Liver (tissue), 9 donors: ENCODE measurements around the gene HSBP1. TPM values are rescaled to one million over a fixed set of nuclear protein-coding genes. Genes with fewer than 3 reads are reported as not detected.
A peak's percentile ranks its signal among the peaks of the same experiment; 100 is the strongest.

ENCODE experiments used
- DNase-seq: peaks from one replicate; pipeline ENCODE4 v3.0.0-alpha.2; 2017; ENCODE audit warnings: low spot score
- H3K27ac ChIP-seq, 2 donors: one replicate each; pipeline ENCODE4 v1.7.0; 2013; ENCODE audit warnings: inconsistent platforms in 2 of 2, low read length in 2 of 2, control low read depth in 1 of 2, low read depth in 1 of 2, mild to moderate bottlenecking in 1 of 2
- H3K27me3 ChIP-seq, 4 donors: one replicate each; pipeline versions ENCODE4 v1.6.1 to v1.7.0; 2013; ENCODE audit warnings: low read length in 3 of 4, inconsistent platforms in 1 of 4, mild to moderate bottlenecking in 1 of 4, moderate library complexity in 1 of 4; ENCODE audit not compliant: control insufficient read depth in 4 of 4, insufficient read depth in 4 of 4
- H3K36me3 ChIP-seq, 4 donors: one replicate each; pipeline versions ENCODE4 v1.6.1 to v1.7.0; 2013; ENCODE audit warnings: low read length in 3 of 4, mild to moderate bottlenecking in 3 of 4, low read depth in 1 of 4, moderate library complexity in 1 of 4; ENCODE audit not compliant: control insufficient read depth in 4 of 4, insufficient read depth in 3 of 4
- H3K4me1 ChIP-seq, 4 donors: one replicate each; pipeline versions ENCODE4 v1.6.1 to v1.7.0; 2013; ENCODE audit warnings: low read length in 3 of 4, mild to moderate bottlenecking in 3 of 4, moderate library complexity in 1 of 4; ENCODE audit not compliant: control insufficient read depth in 4 of 4, insufficient read depth in 4 of 4
- H3K4me3 ChIP-seq, 3 donors: one replicate each; pipeline versions ENCODE4 v1.6.1 to v1.7.0; 2013; ENCODE audit warnings: low read length in 3 of 3, control low read depth in 1 of 3, low read depth in 1 of 3, mild to moderate bottlenecking in 1 of 3
- H3K9ac ChIP-seq, 2 donors: one replicate each; pipeline ENCODE4 v1.7.0; 2013; ENCODE audit warnings: low read length in 2 of 2, mild to moderate bottlenecking in 2 of 2, moderate library complexity in 2 of 2, control low read depth in 1 of 2, low read depth in 1 of 2
- H3K9me3 ChIP-seq, 4 donors: one replicate each; pipeline versions ENCODE4 v1.6.1 to v1.7.0; 2013; ENCODE audit warnings: low read length in 3 of 4; ENCODE audit not compliant: control insufficient read depth in 4 of 4
- EGR1 ChIP-seq, 2 donors: IDR thresholded peaks; 2 replicates each; pipeline ENCODE4 v1.6.1; 2016 to 2018; ENCODE audit warnings: antibody characterized with exemption in 2 of 2, low read depth in 2 of 2
- FOXA2 ChIP-seq: IDR thresholded peaks from 2 replicates; pipeline ENCODE4 v1.6.1; 2016; ENCODE audit warnings: antibody characterized with exemption
- GABPA ChIP-seq, 2 donors: IDR thresholded peaks in 1 of 2; conservative IDR thresholded peaks in 1 of 2; 2 replicates each; pipeline ENCODE4 v1.6.1; 2016; ENCODE audit warnings: antibody characterized with exemption in 2 of 2, mild to moderate bottlenecking in 1 of 2, moderate library complexity in 1 of 2
- HNF4A ChIP-seq, 2 donors: conservative IDR thresholded peaks; 2 replicates each; pipeline ENCODE4 v1.6.1; 2016; ENCODE audit warnings: antibody characterized with exemption in 2 of 2, mild to moderate bottlenecking in 2 of 2
- HNF4G ChIP-seq: IDR thresholded peaks from 2 replicates; pipeline ENCODE4 v1.6.1; 2016; ENCODE audit warnings: antibody characterized with exemption
- JUND ChIP-seq, 2 donors: IDR thresholded peaks; 2 replicates each; pipeline ENCODE4 v1.6.1; 2016; ENCODE audit warnings: antibody characterized with exemption in 2 of 2
- NR2F2 ChIP-seq: IDR thresholded peaks from 2 replicates; pipeline ENCODE4 v1.6.1; 2016; ENCODE audit warnings: antibody characterized with exemption
- RAD21 ChIP-seq, 2 donors: IDR thresholded peaks; 2 replicates each; pipeline ENCODE4 v1.6.1; 2016; ENCODE audit warnings: antibody characterized with exemption in 2 of 2, mild to moderate bottlenecking in 2 of 2
- RXRA ChIP-seq, 2 donors: IDR thresholded peaks; 2 replicates each; pipeline ENCODE4 v1.6.1; 2017 to 2018; ENCODE audit warnings: antibody characterized with exemption in 2 of 2, mild to moderate bottlenecking in 1 of 2
- SP1 ChIP-seq: IDR thresholded peaks from 2 replicates; pipeline ENCODE4 v1.6.1; 2018; ENCODE audit warnings: antibody characterized with exemption, mild to moderate bottlenecking
- TAF1 ChIP-seq: conservative IDR thresholded peaks from 2 replicates; pipeline ENCODE4 v1.6.1; 2016; ENCODE audit warnings: antibody characterized with exemption, mild to moderate bottlenecking
- YY1 ChIP-seq: IDR thresholded peaks from 2 replicates; pipeline ENCODE4 v1.6.1; 2016; ENCODE audit warnings: antibody characterized with exemption, mild to moderate bottlenecking
- WGBS: extraction: QIAGEN DNeasy Blood & Tissue Kit; methylation state at CpG from one replicate; pipeline ENCODE4 v1.1.7; 2013; 5-methylcytosine and 5-hydroxymethylcytosine counted together
- polyA plus RNA-seq, 2 donors: library from polyadenylated mRNA; stranded (reverse) in 1 of 2; unstranded in 1 of 2; fragments of 200-250 nt in 1 of 2; fragments of >200 nt in 1 of 2; fragmentation: Nextera tagmentation in 1 of 2; extraction: Ambion mirVana in 1 of 2; gene quantifications; one replicate each; pipeline versions ENCODE4 v1.2.1 to v1.2.3, GENCODE V29; 2013 to 2015
- total RNA-seq, 2 donors: library from RNA; depleted of rRNA; stranded (reverse); fragments of >200 nt; gene quantifications; one replicate each; pipeline ENCODE4 v1.2.3, GENCODE V29; 2014
- TF ChIP-seq, protein P1 (sequence below): IDR thresholded peaks from 2 replicates; pipeline ENCODE4 v1.6.1; 2016; ENCODE audit warnings: antibody characterized with exemption
- TF ChIP-seq, protein P2 (sequence below): IDR thresholded peaks from 2 replicates; pipeline ENCODE4 v1.6.1; 2016; ENCODE audit warnings: antibody characterized with exemption
- donor health status: healthy.
- donor health status: healthy.
- donor health status: healthy.
- donor health status: healthy.
- donor health status: healthy.

HSBP1 gene
- 10 to 100 TPM in 1 of 2 donors, 1 to 10 TPM in 1; 5.1 to 57.2 TPM for total RNA-seq
- polyA plus RNA-seq = 100 to 1,000 TPM in 1 of 2 donors, 10 to 100 TPM in 1; 19.4 to 106 TPM

DNA sequence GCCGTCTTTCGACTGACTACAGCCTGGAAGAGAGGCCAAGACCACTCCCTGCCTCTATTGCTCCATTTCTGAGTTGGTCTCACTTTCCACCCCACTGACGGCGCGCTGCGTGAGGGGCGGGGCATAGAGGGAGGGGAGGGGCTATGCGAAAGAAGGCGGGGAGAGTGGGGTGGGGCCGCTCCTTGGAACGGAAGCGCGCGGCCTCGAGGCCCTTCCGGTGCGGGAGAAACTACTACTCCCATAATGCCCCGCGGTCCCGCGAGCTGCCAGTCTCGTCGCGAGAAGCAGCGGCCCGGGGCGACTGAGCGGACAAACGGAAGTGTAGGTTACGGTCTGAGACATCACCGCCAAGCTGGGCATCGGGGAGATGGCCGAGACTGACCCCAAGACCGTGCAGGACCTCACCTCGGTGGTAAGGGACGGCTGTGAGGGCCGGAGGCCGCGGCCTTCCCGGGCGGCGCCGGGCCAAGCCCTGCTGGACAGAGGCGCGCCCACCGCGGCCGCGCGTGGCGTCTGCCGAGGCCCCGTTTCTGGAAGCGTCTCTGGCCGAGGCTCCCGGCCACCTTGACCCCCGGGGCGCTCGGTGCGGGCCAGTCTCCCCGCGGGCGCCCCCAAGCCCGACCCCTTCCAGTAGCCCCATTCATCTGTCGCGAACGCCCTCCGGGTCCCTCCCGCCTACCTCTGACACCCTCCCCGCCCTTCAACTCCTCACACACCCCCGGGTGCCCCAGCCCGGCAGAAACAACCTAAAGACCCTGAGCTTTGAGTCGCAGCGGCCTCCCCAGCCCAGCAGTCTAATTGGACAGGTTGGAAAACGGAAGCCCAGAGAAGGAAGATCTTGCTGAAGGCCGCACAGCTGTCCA is at the start of gene HSBP1:
TSS of gene HSBP1 (plus strand) at position 269 of the 863 bp plus-strand sequence. CDS start at position 368, 99 bp downstream.
- Histone ChIP-seq H3K27me3 (no peaks in the 10 kb centered on the region), H3K4me1 (peaks cover 8 to 11% (median 10%) of the 10 kb centered on the region in 4 donors), H3K27ac (peak within 1 kb of the TSS; percentile 67 to 75), H3K4me3 (peak within 1 kb of the TSS; percentile 88 to 91 (median 89)), H3K9me3 (no peaks in the 10 kb centered on the region), H3K36me3 (peaks cover 0 to 5% (median 2%) of the 10 kb centered on the region in 4 donors), H3K9ac (peak within 1 kb of the TSS; percentile 56 to 72)
- TF ChIP-seq, protein P1, sequence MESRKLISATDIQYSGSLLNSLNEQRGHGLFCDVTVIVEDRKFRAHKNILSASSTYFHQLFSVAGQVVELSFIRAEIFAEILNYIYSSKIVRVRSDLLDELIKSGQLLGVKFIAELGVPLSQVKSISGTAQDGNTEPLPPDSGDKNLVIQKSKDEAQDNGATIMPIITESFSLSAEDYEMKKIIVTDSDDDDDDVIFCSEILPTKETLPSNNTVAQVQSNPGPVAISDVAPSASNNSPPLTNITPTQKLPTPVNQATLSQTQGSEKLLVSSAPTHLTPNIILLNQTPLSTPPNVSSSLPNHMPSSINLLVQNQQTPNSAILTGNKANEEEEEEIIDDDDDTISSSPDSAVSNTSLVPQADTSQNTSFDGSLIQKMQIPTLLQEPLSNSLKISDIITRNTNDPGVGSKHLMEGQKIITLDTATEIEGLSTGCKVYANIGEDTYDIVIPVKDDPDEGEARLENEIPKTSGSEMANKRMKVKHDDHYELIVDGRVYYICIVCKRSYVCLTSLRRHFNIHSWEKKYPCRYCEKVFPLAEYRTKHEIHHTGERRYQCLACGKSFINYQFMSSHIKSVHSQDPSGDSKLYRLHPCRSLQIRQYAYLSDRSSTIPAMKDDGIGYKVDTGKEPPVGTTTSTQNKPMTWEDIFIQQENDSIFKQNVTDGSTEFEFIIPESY = peak; percentile 99
- TF ChIP-seq SP1 (peak; percentile 47), GABPA (IDR thresholded peaks at IDR 0.05 in 1 of 2, conservative IDR thresholded peaks at IDR 0.05 in 1 of 2) (peak; percentile 83 to 93), TAF1 (no peak), FOXA2 (no peak), RAD21 (IDR thresholded peaks at IDR 0.05) (no peak), RXRA (IDR thresholded peaks at IDR 0.05) (no peak), NR2F2 (no peak)
- peak; percentile 94 for DNase-seq
- WGBS = 1% methylated on average over 76 of the region's 76 CpGs

DNA sequence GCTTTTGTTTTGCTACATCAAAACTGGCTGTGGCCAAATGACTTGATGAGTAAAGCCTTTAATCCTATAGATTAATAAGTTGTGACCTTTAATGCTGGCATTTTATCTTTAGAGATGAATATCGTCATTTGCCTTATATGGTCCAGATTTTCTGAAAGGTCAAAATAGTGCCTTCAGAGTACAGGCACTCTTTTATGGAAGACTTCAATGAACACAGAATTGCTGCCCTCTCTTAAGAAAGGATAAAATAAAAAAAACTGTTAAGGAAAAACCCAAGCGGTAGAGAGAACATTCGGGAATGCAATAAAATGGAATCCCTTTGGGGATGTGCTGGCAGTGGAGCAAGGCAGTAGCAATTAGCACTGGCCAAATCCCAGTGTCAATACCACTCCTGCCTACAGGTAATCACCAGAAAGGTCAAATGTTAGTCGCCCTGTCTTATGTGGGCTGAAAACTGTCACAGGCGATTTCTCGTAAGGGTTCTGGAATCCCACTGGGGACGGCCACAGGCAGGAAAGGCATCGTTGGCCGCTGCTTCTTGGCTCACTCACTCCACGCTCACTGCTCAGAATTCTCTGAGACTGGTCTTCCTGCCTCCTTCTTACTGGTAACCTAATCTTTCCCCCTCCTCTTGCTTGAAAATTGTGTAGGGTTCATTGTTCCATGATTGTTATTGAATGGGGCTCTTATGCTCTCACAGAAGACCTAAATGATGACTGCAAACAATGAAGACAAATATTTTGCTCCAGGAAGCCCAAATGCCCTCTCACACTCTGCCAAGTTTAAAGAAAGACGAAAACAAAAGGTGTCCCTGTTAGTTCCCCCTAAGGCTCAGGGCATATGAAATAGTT is 45.4 kb upstream of the HSBP1 start:
- Histone ChIP-seq H3K27me3 (no peaks in the 10 kb centered on the region), H3K27ac (no peak overlapping the region), H3K9me3 (peaks cover 0 to 10% (median 2%) of the 10 kb centered on the region in 4 donors), H3K4me3 (no peak overlapping the region), H3K36me3 (no peaks in the 10 kb centered on the region), H3K9ac (no peak overlapping the region), H3K4me1 (no peaks in the 10 kb centered on the region)
- WGBS = 78% methylated on average over 11 of the region's 11 CpGs
- no peak for TF ChIP-seq HNF4G
- TF ChIP-seq RAD21 (IDR thresholded peaks at IDR 0.05) = no peak
- no peak for TF ChIP-seq NR2F2
- no peak for TF ChIP-seq SP1
- TF ChIP-seq YY1 = no peak
- TF ChIP-seq EGR1 (IDR thresholded peaks at IDR 0.05; ENCODE audit: low read depth in 2 of 2) = no peak
- TF ChIP-seq RXRA (IDR thresholded peaks at IDR 0.05) = no peak
- no peak for TF ChIP-seq TAF1
- no peak for TF ChIP-seq HNF4A (conservative IDR thresholded peaks at IDR 0.05)
- TF ChIP-seq, protein P2, sequence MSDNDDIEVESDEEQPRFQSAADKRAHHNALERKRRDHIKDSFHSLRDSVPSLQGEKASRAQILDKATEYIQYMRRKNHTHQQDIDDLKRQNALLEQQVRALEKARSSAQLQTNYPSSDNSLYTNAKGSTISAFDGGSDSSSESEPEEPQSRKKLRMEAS = no peak
- no peak for TF ChIP-seq JUND (IDR thresholded peaks at IDR 0.05)
- TF ChIP-seq, protein P1 = no peak
- no peak for DNase-seq
